ENCODE measurements around the gene ZSCAN9.

GRCh38 chr6:28220257-28221133 lies 4.6 kb upstream of the ZSCAN9 start:
- TF ChIP-seq CTCF (IDR thresholded peaks at IDR 0.05; ENCODE audit: low read length) (no peak), EZH2 (optimal IDR thresholded peaks at IDR 0.05; ENCODE audit: low read depth, low read length) (no peak)
